Measurements from ENCODE around the gene RCAN1. TPM values are rescaled to one million over a fixed set of nuclear protein-coding genes. Genes with fewer than 3 reads are reported as not detected.
"Not testable (repeated sequence)": the region's sequence is repeated elsewhere in the genome, so short reads cannot be mapped to it uniquely, and the experiment has no call there.

The RCAN1 gene
- total RNA-seq, 1 donor from 2014 or later = 17.6 TPM

- H3K4me1 Mint-ChIP-seq = peaks cover 11% of the 10 kb centered on the region
- DNase-seq = no peak
- H3K27ac Mint-ChIP-seq = no peak overlapping the region
- no peaks in the 10 kb centered on the region for H3K27me3 Mint-ChIP-seq
- H3K36me3 Mint-ChIP-seq (ENCODE audit: low read depth) = no peaks in the 10 kb centered on the region
- H3K4me3 Mint-ChIP-seq = no peak overlapping the region
- no peaks in the 10 kb centered on the region for H3K9me3 Mint-ChIP-seq
- intact Hi-C loops (cut with micrococcal nuclease) = loop anchor here (2.0 kb wide), 1 partner anchor 66 kb away; no protein-coding TSS in a partner anchor
Observed at GRCh38 chr21:34582506-34583150, 32.3 kb downstream of the RCAN1 start.

GRCh38 chr21:34580181-34580700, 34.7 kb downstream of the RCAN1 start:
- no peak overlapping the region for H3K27ac Mint-ChIP-seq
- no peaks in the 10 kb centered on the region for H3K36me3 Mint-ChIP-seq (ENCODE audit: low read depth)
- intact Hi-C loops (cut with micrococcal nuclease) = no loop called here
- peaks cover 11% of the 10 kb centered on the region for H3K4me1 Mint-ChIP-seq
- no peak for DNase-seq
- H3K4me3 Mint-ChIP-seq = no peak overlapping the region
- no peaks in the 10 kb centered on the region for H3K27me3 Mint-ChIP-seq
- no peaks in the 10 kb centered on the region for H3K9me3 Mint-ChIP-seq

- H3K9me3 Mint-ChIP-seq = no peaks in the 10 kb centered on the region
- no peak overlapping the region for H3K4me3 Mint-ChIP-seq
- no peak overlapping the region for H3K27ac Mint-ChIP-seq
- intact Hi-C loops (cut with micrococcal nuclease) = no loop called here
- no peaks in the 10 kb centered on the region for H3K27me3 Mint-ChIP-seq
- H3K36me3 Mint-ChIP-seq (ENCODE audit: low read depth) = no peaks in the 10 kb centered on the region
- DNase-seq = no peak
- peaks cover 8% of the 10 kb centered on the region for H3K4me1 Mint-ChIP-seq
Observed at GRCh38 chr21:34579411-34579810, 35.5 kb downstream of the RCAN1 start.

GRCh38 chr21:34576041-34576511, 38.8 kb downstream of the RCAN1 start:
- Mint-ChIP-seq H3K27me3 (no peaks in the 10 kb centered on the region), H3K4me3 (no peak overlapping the region), H3K9me3 (peaks cover 15% of the 10 kb centered on the region), H3K4me1 (no peaks in the 10 kb centered on the region), H3K36me3 (ENCODE audit: low read depth) (peaks cover 3% of the 10 kb centered on the region), H3K27ac (no peak overlapping the region)
- intact Hi-C loops (cut with micrococcal nuclease) = no loop called here
- DNase-seq = no peak

GRCh38 chr21:34574601-34575529, 40.0 kb downstream of the RCAN1 start:
- H3K4me3 Mint-ChIP-seq = no peak overlapping the region
- peaks cover 3% of the 10 kb centered on the region for H3K36me3 Mint-ChIP-seq (ENCODE audit: low read depth)
- no peaks in the 10 kb centered on the region for H3K4me1 Mint-ChIP-seq
- intact Hi-C loops (cut with micrococcal nuclease) = no loop called here
- H3K9me3 Mint-ChIP-seq = peaks cover 15% of the 10 kb centered on the region
- no peak for DNase-seq
- no peaks in the 10 kb centered on the region for H3K27me3 Mint-ChIP-seq
- no peak overlapping the region for H3K27ac Mint-ChIP-seq

GRCh38 chr21:34571994-34572393, 42.9 kb downstream of the RCAN1 start:
- Mint-ChIP-seq H3K9me3 (peaks cover 15% of the 10 kb centered on the region), H3K27ac (no peak overlapping the region), H3K4me1 (no peaks in the 10 kb centered on the region), H3K36me3 (ENCODE audit: low read depth) (peaks cover 3% of the 10 kb centered on the region), H3K27me3 (no peaks in the 10 kb centered on the region), H3K4me3 (no peak overlapping the region)
- DNase-seq = no peak
- intact Hi-C loops (cut with micrococcal nuclease) = no loop called here

GRCh38 chr21:34570313-34570712, 44.6 kb downstream of the RCAN1 start:
- intact Hi-C loops (cut with micrococcal nuclease) = no loop called here
- Mint-ChIP-seq H3K36me3 (ENCODE audit: low read depth) (peaks cover 3% of the 10 kb centered on the region), H3K4me3 (no peak overlapping the region), H3K27me3 (no peaks in the 10 kb centered on the region), H3K27ac (no peak overlapping the region), H3K9me3 (peaks cover 15% of the 10 kb centered on the region), H3K4me1 (no peaks in the 10 kb centered on the region)
- no peak for DNase-seq

- no peak overlapping the region for H3K4me3 Mint-ChIP-seq
- intact Hi-C loops (cut with micrococcal nuclease) = no loop called here
- H3K27me3 Mint-ChIP-seq = no peaks in the 10 kb centered on the region
- no peak for DNase-seq
- no peak overlapping the region for H3K27ac Mint-ChIP-seq
- peaks cover 15% of the 10 kb centered on the region for H3K9me3 Mint-ChIP-seq
- H3K36me3 Mint-ChIP-seq (ENCODE audit: low read depth) = peaks cover 3% of the 10 kb centered on the region
- H3K4me1 Mint-ChIP-seq = no peaks in the 10 kb centered on the region
Observed at GRCh38 chr21:34569381-34569979, 45.4 kb downstream of the RCAN1 start.

GRCh38 chr21:34568801-34569200, 46.1 kb downstream of the RCAN1 start:
- H3K27me3 Mint-ChIP-seq = not testable (repeated sequence)

GRCh38 chr21:34567604-34568155, 47.2 kb downstream of the RCAN1 start:
- intact Hi-C loops (cut with micrococcal nuclease) = no loop called here
- no peaks in the 10 kb centered on the region for H3K27me3 Mint-ChIP-seq
- H3K27ac Mint-ChIP-seq = no peak overlapping the region
- H3K4me1 Mint-ChIP-seq = no peaks in the 10 kb centered on the region
- peaks cover 3% of the 10 kb centered on the region for H3K36me3 Mint-ChIP-seq (ENCODE audit: low read depth)
- no peak overlapping the region for H3K4me3 Mint-ChIP-seq
- H3K9me3 Mint-ChIP-seq = peaks cover 3% of the 10 kb centered on the region
- no peak for DNase-seq

More at GRCh38 chr21:34568801-34569200, 46.1 kb downstream of the RCAN1 start:
- peaks cover 10% of the 10 kb centered on the region for H3K9me3 Mint-ChIP-seq
- DNase-seq; intact Hi-C loops (cut with micrococcal nuclease); H3K36me3 Mint-ChIP-seq (ENCODE audit: low read depth); H3K27ac Mint-ChIP-seq; H3K4me3 Mint-ChIP-seq; H3K4me1 Mint-ChIP-seq: not testable (repeated sequence)

- intact Hi-C loops (cut with micrococcal nuclease) = no loop called here
- Mint-ChIP-seq H3K4me3 (no peak overlapping the region), H3K9me3 (no peaks in the 10 kb centered on the region), H3K4me1 (no peaks in the 10 kb centered on the region), H3K27ac (no peak overlapping the region), H3K36me3 (ENCODE audit: low read depth) (no peaks in the 10 kb centered on the region), H3K27me3 (no peaks in the 10 kb centered on the region)
- DNase-seq = no peak
Observed at GRCh38 chr21:34565238-34565637, 49.7 kb downstream of the RCAN1 start.

- intact Hi-C loops (cut with micrococcal nuclease); H3K27me3 Mint-ChIP-seq; H3K4me3 Mint-ChIP-seq; H3K27ac Mint-ChIP-seq; H3K36me3 Mint-ChIP-seq (ENCODE audit: low read depth); DNase-seq; H3K9me3 Mint-ChIP-seq; H3K4me1 Mint-ChIP-seq: not testable (repeated sequence)
Observed at GRCh38 chr21:34563370-34563769, 51.5 kb downstream of the RCAN1 start.

GRCh38 chr21:34561806-34562205, 53.1 kb downstream of the RCAN1 start:
- peaks cover 2% of the 10 kb centered on the region for H3K4me1 Mint-ChIP-seq
- no peaks in the 10 kb centered on the region for H3K27me3 Mint-ChIP-seq
- no peaks in the 10 kb centered on the region for H3K9me3 Mint-ChIP-seq
- no peak for DNase-seq
- no peaks in the 10 kb centered on the region for H3K36me3 Mint-ChIP-seq (ENCODE audit: low read depth)
- H3K4me3 Mint-ChIP-seq = no peak overlapping the region
- H3K27ac Mint-ChIP-seq = no peak overlapping the region
- intact Hi-C loops (cut with micrococcal nuclease) = no loop called here

Measured in activated CD4-positive, alpha-beta T cell treated with anti-CD3 and anti-CD28 coated beads, Interleukin-2, amount 10 ng/mL, durations not matched to agents 24 days and 14 days (primary cell).